ENCODE data around the gene NAT16. TPM values are rescaled to one million over a fixed set of nuclear protein-coding genes. Genes with fewer than 3 reads are reported as not detected.
"Not testable (repeated sequence)": the region's sequence is repeated elsewhere in the genome, so short reads cannot be mapped to it uniquely, and the experiment has no call there.

NAT16 gene
- total RNA-seq: not detected

GRCh38 chr7:101180130-101180755, at the start of gene NAT16:
Gene NAT16, minus strand, starts transcription at chr7:101180293. Its CDS starts 5,486 bp downstream, at chr7:101174807.
- no peak for DNase-seq (ENCODE audit: low spot score)

DNA sequence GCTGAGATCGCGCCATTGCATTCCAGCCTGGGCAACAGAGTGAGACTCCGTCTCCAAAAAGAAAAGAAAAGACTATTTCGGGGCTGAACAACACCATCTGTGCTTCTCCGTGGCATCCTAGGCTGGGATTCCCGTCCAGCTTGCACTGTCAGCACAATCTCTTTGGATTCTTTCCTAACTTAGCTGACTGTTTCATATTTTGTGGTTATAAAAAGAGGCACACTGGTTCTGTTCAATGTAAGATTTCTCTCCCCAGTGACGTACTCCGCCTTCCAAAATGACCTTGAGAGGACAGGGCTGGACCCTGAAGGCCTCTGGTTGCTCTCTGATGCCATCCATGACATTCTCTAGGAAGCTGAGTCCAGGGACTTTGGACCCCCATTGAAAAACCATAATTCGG, 46.6 kb upstream of the NAT16 start:
- DNase-seq (ENCODE audit: low spot score): no peak

DNA sequence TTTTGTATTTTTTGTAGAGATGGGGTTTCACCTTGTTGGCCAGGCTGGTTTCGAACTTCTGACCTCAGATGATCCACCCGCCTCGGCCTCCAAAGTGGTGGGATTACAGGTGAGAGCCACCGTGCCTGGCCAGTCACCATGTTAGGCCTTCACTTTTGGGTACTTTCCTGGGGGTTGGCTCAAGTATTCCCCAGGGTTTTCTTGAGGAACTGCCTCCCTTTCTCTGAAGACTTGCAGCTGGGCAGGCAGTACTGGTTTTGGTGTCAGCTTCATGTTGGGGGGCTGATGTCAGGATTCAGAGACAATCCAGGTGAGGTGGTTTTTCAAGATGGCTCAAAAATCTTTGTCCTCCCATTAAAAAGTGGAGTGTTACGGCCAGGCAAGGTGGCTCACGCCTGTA, 45.6 kb upstream of the NAT16 start:
- no peak for DNase-seq (ENCODE audit: low spot score)

- DNase-seq (ENCODE audit: low spot score): no peak
Measured at GRCh38 chr7:101223528-101223927, 43.4 kb upstream of the NAT16 start.

DNA sequence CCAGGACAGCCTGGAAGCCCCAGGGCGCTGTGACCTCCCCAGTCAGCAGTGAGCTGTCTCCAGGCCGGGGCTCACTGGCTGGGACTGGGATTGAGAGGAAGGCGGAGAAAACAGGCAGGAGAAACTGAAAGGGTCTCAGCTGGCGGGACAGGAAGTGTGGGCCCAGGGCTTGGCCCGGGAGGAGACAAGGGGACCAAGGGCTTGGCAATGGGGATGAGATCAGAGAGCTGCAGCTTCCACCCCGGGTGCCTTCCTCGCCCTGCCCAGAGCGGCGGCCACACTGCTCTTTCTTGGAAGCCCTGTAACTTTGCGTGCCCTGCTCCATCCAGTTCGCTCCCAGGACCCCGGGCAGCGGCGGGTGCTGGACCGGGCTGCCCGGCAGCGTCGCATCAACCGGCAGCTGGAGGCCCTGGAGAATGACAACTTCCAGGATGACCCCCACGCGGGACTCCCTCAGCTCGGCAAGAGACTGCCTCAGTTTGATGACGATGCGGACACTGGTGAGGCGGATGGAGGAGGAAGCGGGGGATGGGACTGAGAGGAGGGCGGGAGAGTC, 42.3 kb upstream of the NAT16 start:
- DNase-seq (ENCODE audit: low spot score): no peak

DNA sequence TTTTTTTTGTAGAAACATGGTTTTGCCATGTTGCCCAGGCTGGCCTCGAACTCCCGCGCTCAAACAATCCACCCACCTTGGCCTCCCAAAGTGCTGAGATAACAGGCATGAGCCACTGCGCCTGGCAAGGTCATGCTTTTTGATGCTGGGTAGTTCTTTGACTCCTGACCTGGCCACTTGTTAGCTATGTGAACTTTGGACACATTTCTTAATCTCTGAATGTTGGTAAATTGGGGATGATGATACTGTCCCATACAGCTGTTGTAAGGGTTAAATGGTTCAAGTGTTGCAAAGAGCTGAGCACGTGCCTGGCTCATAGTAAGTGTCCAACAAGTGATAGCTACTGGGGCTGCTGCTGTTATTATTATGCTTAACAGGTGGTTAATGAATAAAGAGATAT, 40.2 kb upstream of the NAT16 start:
- DNase-seq (ENCODE audit: low spot score): no peak

DNA sequence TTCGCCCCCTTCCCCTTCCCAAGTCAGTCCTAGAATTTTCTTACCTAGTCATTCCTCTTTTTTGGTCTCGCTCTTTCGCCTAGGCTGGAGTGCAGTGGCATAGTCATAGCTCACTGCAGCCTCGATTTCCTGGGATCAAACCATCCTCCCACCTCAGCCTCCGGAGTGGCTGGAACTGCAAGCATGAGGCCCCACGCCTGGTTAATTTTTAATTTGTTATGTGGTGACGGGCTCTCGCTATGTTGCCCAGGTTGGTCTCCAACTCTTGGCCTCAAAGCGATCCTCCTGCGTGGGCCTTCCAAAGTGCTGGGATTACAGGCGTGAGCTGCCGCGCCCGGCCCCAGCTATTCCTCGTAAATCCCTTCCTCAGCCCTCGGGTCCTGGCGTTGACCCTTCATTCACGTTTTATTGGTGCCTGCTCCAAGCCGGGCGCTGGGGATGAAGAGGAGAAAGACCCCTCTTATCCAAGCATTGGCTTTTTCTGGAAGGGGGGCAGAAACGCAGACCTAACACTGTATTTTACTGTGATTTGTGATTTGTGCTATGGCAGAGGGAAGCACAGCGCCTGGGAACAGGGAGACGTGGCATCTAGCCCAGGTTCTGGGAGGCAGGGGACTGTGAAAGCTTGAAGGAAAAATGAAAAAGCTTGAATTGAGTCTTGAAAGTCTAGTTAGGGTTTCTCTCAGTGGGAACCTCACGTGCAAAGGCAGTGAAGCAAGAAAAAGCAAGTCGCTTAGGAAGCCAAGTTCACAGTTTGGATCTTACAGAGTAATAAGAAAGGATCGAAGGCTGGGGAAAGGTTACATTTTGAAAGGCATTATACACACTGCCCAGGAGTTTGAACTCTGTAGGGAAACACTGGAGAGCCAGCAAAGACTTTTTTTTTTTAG, 38.4 kb upstream of the NAT16 start:
- no peak for DNase-seq (ENCODE audit: low spot score)

DNA sequence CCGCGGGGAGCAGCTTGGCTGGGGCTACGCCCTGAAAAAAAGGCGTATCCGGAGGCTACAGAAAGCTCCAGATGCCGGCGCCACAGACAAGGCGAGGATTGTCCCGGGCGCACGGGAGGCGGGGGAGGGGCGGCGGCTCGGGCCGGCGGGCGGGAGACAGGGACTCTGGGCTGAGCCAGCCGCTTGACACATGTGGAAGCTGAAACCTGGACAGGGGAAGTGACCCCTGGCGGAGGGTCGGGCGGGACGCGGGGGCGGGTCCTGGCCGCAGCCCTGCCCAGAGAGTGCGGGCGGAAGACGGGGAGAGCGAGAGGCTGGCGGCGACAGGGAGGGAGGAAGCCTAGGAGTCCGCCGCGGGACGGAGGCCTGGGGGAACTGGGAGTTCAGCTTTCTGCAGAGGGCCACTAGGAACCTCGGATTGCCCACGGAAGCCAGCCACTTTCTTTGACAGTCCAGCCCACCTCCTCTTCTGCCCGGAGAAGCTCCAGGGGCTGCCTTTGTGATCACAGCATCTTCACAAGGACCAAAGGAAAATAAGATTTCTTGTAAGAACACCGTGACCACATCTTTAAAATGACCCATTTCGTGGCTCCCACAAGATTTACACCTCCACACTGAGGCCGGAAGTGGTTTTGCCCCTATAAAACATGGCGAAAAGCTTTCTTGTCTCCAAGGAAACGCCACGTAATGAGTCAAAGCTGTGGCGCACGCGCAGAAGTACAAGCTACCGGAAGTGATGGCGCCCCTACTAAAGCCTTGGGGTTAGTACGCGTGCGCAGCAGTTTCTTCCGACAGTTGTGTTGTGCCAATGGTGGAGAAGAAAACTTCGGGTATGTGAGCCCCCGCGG, 37.5 kb upstream of the NAT16 start, which contains the start of the genes PLOD3 and ZNHIT1:
TSS of gene PLOD3 (minus strand) at position 194 of the 848 bp plus-strand sequence. CDS start 307 bp downstream, outside the sequence.
TSS of gene ZNHIT1 (plus strand) at position 778 of the 848 bp plus-strand sequence. CDS start at position 809, 31 bp downstream.
- peak; percentile 98 for DNase-seq (ENCODE audit: low spot score)

GRCh38 chr7:101216860-101217387, 36.8 kb upstream of the NAT16 start:
- DNase-seq (ENCODE audit: low spot score): no peak

DNA sequence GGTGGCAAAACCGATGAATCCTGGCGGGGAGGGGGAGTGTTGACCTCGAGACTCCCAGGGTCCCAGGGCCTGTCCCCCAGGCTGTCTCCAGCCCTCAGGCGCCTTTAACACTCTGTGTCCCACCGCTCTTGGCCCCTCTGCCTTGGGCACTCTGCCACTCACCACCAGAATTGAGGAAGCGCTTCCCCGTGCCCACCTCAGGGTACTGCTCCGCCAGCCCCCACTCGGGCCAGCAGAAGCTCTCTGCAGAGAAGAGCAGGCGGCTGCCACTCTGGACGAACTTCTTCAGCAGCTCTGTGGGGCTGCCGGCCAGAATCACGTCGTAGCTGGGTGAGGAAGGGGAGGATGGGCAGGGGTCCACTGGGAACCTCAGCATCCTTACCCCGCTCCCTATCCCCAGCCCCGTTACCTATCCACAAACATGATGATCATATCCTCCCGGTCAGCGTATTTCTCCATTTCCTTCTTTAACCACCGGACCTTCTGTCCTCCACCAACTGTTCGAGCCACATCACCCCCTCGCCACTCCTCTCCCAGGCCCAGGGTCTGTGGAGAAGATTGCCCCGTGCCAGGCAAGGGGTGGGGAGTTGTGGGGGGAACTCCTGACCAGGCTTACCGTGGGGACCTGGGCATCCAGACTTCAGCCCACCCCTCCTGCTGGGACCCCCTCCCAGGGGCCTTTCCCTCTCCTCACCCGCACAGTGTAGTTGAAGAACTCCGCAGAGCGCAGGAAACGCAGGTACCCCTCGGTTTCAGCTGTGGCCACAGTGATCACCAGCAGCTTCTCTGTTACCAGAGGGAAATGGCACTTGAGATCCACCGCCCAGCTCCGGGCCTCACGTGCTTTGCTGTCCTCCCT, 36.1 kb upstream of the NAT16 start:
- DNase-seq (ENCODE audit: low spot score): no peak

DNA sequence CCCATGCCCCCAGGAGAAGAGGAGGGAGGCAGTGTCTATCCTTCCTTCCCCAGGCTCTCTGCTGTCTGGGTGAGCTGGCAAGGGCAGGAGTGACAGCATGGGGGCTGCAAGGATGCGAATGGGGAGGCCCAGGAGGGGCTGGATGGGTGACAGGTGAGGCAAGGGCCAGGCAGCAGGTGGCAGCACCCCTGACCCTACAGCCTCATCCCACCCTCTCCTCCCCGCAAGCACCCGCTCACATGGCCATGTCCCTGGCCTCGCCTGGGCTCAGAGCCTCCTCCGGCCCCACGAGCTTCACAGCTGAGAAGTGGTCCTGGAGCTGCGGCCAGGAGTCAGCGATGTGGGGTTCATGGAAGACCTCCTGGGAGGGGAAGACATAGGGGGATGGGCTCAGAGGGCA, 31.9 kb upstream of the NAT16 start:
- DNase-seq (ENCODE audit: low spot score): no peak

GRCh38 chr7:101211501-101211900, 31.4 kb upstream of the NAT16 start:
- no peak for DNase-seq (ENCODE audit: low spot score)

DNA sequence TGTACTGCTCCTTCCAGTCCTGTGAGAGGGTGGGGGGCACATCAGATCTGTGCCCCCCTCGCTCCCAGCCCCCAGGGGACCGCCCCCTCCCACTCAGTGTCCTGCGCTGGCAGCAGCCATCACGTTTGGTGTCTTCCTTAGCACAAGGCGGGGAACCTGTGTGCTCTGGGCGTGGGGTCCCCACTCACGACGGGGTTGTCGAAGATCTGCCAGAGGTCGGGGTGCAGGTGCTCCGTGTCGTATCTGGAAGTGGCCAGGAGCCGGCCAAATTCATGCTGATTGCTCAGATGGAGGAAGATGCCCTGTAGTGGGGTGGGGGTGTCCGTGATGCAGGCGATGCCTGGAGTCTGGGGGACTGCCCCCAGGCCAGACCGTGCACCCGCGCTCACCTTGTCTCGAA, 30.1 kb upstream of the NAT16 start:
- no peak for DNase-seq (ENCODE audit: low spot score)

DNA sequence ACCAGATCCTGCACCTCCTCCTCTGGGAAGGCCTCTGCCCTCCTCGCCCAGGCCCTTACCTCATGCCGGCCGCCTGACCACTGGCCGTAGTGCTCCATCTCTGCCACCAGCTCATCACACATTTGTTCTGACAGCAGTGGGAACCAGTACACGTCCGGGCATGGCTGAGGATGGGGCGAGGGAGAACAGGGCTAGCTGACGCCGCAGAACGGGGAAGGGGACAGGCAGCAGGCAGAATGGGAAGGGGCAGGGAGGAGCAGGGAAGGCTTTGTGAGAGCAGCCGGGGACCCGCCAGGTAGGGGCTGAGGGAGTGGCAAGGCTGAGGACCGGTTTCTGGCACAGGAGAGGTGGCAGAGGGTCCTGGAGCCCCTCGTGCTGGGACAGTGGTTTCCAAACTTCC, 28.7 kb upstream of the NAT16 start:
- DNase-seq (ENCODE audit: low spot score): no peak

- no peak for DNase-seq (ENCODE audit: low spot score)
Measured at GRCh38 chr7:101207459-101207858, 27.4 kb upstream of the NAT16 start.

DNA sequence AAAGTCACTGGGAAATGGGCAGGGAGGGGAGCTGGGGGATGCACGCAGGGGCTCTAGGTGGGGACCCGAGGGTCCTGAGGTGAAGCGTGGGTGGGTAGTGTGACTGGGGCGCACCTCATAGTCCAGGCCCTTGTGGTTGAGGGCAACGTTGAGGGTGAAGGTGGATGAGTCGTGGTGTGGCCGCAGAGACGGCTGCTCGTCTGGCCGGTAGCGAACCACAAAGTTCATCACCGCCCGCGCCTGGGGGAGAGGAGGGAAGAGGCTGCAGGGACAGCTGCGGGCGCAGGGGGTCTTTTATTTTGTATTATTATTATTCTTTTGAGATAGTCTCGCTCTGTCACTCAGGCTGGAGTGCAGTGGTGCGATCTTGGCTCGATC, 26.6 kb upstream of the NAT16 start:
- no peak for DNase-seq (ENCODE audit: low spot score)

GRCh38 chr7:101205901-101206664, 26.0 kb upstream of the NAT16 start:
- no peak for DNase-seq (ENCODE audit: low spot score)

DNA sequence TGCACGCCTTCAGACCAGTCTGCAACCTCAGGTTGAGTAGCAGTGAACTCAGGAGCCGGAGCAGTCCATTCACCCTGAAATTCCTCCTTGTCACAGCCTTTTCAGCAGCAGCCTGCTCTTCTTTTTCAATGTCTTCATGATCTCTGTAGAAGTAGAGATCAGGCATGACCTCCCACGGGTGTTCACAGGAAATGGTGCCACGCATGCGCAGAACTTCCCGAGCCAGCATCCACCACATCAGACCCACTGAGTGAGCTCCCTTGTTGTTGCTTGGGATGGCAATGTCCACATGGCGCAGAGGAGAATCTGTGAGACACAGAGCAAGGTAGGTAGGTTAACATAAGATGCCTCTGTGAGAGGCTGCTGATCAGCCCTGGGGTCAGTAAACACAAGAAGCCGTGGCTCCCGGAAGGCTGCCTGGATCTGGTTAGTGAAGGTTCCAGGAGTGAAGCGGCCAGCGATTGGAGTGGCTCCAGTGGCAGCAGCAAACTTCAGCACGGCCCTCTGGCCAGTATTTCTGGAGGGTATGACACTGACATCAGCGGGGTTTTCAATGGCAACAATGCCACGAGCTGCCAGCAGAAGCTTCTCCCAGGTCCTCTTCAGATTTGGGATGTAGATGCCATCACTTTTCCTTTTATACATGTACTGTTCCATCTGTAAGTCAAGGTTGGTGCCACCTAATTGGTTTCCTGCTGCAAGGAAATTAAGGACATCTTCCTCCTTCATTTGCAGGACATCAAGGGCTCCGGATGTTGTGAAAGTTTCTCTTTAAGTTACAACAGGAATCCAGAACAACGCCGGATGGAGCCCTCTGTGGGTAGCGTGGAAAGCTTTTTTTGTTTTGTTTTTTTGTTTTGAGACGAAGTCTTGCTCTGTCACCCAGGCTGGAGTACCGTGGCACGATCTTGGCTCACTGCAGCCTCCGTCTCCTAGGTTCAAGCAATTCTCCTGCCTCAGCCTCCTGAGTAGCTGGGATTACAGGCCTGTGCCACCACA, 23.9 kb upstream of the NAT16 start:
- DNase-seq (ENCODE audit: low spot score): not testable (repeated sequence)

GRCh38 chr7:101202603-101202918, 22.5 kb upstream of the NAT16 start:
- DNase-seq (ENCODE audit: low spot score): no peak
